A172 (cell line): ENCODE measurements around the gene CCDC158. TPM values are rescaled to one million over a fixed set of nuclear protein-coding genes. Genes with fewer than 3 reads are reported as not detected.
"Not testable (repeated sequence)": the region's sequence is repeated elsewhere in the genome, so short reads cannot be mapped to it uniquely, and the experiment has no call there.

Experiments used
- DNase-seq: peaks from one replicate; pipeline ENCODE4 v3.0.0-alpha.2; 2015; ENCODE audit warnings: low spot score
- total RNA-seq: library from RNA; depleted of rRNA; stranded (reverse); fragments of >200 nt; shearing (Covaris generic); gene quantifications from 2 replicates; pipeline ENCODE4 v1.2.3, GENCODE V29; 2014

CCDC158 gene
- total RNA-seq, 1 experiment from 2014 or later, result not detected

DNA sequence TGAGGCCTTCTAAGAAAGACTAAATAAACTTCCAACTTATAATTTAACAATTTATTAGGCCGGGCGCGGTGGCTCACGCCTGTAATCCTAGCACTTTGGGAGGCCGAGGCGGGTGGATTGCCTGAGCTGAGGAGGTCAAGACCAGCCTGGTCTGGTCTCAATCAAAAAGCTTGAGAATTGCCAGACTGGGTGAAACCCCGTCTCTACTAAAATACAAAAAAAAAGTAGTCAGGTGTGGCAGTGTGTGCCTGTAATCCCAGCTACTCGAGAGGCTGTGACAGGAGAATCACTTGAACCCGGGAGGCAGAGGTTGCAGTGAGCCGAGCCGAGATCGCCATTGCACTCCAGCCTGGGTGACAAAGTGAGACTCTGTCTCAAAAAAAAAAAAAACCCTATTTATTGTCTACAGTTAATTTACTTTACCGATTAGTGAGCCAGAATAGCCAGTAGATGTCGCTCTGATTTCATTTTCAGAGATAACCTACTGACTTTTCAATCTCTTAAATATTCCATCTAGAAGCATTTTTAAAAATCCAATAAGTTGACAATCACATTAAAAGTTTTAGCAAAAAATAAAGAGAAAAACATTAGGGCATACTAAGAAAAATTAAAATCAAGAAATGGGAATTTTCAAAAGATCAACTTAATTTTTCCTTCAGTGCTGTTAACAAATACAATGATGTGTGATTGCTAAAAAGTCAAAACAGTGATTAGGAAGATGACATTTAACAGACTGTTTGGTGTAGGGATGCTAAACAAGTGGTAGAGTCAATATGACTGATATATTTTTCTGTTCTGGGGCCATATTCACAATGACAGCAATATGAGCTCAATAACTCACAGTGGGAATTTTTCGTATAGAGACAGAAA lies 9.8 kb upstream of the CCDC158 start:
- peak; percentile 48 for DNase-seq

DNA sequence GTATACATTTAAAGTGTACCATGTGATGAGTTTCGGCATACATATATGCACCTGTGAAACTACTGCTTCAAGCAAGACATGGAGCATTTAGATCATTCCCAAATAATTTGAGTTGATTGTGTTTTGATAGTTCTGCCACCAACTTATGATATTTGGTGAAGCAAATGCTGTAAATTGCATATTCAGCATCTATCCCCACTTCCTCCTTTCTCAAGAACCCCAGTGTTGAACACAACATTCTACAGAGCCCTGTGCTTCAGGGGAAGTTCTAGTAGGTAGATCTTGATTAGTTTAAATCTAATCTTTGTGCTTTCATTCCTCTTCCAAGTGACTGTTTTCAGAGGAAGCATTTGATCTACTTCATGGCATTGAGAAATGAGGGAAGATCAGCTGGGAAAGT lies 8.7 kb upstream of the CCDC158 start:
- no peak for DNase-seq

DNA sequence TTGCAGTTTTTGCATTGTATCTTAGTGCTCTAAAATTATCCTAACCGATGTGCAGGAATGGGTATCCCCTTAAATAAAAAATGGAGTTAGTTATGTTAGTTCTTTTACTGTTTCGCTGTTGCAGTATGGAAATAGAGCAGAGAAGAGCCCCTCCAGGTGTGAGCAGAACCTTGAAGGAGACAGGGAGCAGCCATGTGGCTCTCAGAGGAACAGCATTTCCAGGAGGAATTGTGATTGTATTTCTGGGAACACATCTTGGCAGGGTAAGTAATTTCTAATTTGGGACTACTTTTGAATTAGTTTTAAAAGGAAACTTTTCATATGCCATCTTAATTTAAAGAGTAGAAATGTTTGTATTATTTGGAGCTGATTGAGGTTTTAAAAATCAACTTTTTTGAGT lies 5.3 kb upstream of the CCDC158 start:
- DNase-seq, result no peak

DNA sequence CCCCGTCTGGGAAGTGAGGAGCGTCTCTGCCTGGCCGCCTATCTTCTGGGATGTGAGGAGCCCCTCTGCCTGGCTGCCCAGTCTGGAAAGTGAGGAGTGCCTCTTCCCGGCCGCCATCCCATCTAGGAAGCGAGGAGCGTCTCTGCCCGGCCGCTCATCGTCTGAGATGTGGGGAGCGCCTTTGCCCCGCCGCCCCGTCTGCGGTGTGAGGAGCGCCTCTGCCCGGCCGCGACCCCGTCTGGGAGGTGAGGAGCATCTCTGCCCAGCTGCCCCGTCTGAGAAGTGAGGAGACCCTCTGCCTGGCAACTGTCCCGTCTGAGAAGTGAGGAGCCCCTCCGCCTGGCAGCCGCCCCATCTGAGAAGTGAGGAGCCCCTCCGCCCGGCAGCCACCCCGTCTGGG lies 2.2 kb upstream of the CCDC158 start:
- DNase-seq, result not testable (repeated sequence)

DNA sequence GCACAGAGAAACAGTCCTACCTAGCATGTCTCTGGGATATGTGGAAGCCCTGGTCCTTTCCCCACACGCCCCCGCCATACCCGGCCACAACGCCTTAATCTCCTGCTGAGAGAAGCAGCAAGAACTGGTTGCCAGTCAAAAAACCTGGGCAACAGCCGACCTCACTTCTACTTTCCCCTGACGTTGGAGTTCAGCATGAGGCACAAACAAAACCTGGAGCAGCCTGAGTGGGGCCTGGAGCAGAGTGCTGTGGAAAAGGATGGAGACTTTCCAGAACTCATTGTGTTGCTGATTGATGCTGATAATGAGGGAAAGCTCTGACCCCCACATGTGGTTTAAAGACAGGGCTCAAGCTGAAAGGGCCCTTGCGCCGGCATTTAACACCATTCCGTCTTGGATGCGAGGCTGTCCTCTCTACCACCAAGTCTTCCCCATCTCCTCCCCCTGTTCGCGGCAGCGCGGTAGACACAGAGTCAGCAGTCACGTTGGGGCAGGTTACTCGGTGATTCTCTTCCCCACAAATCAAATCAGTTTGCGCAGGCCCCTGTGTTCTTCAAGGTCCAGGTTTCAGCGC lies 666 bp downstream of the CCDC158 start:
- DNase-seq, result no peak

DNA sequence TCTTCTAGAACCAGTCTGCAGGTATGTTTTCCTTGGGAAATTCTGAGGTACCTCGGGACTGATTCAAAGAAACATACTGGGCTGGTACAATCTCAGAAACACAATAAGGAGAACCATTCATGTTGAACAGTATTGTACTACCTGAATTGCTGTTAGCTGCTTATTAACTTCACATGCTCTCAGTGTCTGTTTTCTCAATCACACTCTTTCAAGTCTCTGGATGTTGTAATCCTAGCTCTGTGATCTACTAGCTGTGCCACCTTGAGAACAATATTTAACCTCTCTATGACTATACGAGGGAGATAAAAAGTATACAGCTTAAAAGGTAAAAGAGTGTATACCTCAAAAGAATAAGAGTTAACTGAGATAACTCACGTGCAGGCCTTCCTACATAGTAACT lies 10.3 kb downstream of the CCDC158 start:
- DNase-seq, result no peak

DNA sequence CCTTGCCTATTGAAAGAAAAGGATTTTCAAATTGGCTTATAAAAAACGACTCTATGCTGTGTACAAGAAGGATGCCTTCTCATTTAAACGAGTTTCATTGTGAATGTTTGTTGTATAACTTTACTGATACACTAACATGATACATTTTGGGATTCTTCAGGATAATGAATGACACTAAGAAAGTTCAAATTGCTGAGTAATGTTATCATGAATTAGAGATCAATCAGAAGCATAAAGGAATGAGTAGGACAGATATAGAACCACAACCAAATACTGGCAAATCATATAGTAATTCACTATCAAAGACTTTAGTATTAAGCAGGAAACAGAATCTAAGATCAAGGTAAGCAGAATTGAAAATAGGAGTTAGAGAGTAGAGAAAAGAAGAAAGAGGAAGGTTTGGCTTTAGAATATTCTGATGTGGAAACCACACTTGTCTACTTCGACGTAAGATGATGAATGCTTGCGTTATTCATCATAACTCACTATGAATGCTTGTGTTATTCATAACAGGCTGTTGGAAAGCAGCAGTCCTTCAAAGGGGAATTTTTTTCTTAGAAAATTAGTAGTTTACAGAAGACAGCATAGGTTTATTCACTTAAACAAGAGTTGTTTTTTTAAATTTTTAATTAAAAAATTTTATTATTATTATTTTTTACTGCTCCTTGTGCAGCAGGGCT lies 13.4 kb downstream of the CCDC158 start:
- no peak for DNase-seq

DNA sequence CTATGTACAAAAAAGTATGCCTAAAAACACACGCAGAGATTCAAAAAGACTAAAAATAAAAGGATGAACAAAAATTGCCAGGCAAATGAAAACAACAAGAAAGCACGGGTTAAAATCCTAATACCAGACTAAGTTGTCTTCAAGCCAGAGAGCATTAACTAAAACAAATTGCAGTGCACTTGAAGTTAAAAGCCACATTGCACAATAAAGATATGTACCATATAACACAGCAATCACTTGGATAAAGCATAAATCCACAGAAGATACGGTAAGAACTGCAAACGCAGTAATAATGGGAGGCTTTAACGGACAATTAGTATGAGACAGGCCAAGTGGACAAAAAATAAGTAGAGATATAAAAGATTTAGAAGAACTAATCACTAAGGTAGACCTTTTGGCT lies 14.9 kb downstream of the CCDC158 start:
- no peak for DNase-seq

DNA sequence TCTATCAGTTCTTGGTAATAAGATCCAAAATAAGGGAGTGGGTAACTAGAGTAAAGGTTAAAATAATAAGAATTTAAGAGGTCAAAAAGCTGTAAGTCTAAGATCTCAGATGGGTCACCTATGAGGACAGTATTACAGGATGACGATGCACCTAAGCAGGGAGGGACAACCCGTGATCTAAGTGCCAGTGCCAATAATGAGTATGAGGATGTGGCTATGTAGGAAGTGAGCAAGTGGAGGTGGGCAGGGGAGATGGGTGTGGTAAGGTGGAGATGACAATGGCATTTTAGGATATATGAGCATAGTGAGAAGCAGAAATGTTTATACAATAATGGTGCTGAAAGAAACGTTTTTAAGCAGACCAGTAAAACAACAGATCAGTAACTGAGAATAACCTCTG lies 19.3 kb downstream of the CCDC158 start:
- no peak for DNase-seq

DNA sequence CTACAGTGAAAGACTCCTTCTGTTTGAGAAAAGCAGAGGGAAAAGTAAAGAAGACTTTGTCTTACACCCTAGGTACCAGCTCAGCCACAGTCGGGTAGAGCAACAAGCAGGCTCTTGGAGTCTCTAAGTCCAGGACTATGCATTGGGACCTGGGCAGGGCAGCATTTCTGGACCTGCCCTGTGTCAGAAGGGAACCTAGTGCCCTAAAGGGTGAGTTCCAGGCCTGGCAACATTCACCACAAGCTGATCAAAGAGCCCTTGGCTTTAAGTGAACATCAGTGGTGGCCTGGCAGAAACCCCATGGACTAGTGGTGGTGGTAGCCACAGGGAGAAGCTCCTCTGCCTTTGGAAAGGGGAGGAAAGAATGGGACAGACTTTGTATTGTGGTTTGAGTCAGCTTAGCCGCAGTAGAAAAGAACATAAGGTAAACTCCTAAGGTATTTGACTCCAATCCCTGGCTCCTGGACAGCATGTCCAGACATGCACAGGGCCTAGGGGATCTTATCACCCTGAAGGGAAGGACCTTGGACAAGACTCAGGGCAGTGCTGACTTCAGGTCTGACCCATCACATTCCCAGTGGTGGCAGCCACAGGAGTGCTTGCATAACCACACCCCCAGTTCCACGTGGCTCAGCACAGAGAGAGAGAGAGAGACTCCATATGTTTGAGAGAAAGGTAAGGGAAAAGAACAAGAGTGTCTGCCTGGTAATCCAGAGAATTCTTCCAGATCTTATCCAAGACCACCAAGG lies 32.6 kb downstream of the CCDC158 start:
- DNase-seq, result no peak

DNA sequence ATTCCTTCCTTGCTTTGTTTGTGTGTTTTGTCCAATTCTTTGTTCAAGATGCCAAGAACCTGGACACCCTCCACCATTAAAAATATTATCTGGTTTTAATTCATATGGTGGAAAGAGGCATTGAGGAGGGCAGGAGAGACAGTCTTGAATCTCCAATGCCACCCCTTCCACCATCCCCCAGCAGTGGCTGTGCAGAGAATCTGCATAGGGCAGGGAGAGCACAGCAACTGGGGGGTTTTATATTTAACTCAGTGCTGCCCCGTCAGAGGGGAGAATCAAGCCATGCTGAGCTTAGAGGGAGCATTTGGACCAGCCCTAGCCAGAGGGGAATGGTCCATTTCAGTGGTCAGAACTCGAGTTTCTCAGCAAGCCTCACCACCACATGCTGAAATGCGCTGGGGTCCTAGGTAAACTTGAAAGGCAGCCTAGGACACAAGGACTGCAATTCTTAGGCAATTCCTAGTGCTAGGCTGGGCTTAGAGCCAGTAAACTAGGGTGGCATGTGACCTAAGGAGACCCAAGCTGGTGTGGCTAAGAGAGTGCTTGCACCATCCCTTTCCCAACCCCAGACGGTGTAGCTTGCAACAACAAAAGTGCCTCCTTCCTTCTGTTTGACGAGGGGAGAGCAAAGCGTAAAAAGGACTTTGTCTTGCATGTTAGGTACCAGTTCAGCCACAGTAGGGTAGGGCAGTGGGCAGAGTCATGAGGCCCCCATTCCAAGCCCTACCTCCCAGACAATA lies 34.2 kb downstream of the CCDC158 start:
- no peak for DNase-seq

DNA sequence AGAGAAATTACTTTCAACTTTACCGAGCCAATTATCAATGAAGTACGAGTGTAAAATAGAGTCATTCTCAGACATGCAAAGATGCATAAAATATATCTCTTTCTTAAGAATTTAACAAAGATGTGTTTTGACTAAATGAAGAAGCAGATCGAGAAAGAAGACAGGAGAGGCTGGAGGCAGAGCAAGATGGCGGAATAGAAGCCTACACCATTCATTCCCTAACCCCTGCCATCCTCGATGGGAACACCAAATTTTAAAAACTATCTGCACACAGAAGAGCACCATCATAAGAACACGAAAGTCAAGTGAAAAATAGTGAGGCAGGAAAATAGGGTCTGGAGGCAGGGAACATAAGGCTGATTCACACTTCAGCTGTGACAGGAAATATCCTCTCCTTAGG lies 35.0 kb downstream of the CCDC158 start:
- DNase-seq, result no peak

DNA sequence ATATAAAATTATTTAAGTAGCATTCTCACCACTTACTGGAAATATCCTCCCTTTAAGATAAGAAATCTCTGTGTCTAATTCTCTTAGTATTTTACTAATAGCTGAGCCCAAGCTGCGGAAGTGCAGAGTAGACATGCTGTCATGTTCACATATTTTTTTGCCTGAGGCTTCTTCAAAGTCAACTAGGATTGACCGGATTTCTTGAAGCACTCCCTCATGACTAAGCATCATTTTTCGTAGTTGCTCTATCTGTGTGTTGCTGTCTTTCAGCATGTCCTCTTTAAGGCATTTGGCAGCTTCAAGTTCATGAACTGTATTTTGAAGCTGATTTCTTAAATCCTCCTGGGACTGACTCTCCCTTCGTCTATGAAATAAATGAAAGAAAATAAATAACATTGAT lies 36.9 kb downstream of the CCDC158 start:
- no peak for DNase-seq

DNA sequence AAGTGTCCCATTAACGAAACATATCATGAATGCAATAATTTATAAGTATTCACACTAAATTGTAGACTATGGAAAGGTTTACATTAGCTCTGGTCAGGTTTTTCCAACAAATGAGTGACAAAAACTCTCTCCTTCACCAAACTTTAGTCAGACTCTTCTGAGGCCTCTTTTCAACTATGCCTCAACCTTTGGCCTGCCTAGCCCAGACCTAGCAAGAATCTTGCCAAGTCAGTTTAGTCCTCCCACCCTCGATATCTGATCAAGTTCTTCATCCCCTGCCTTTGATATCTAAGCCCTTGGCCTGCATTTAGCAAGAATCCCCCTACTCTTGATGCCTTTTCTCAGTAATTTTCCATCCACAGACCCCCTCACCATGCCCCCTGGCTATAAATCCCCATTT lies 37.9 kb downstream of the CCDC158 start:
- no peak for DNase-seq

DNA sequence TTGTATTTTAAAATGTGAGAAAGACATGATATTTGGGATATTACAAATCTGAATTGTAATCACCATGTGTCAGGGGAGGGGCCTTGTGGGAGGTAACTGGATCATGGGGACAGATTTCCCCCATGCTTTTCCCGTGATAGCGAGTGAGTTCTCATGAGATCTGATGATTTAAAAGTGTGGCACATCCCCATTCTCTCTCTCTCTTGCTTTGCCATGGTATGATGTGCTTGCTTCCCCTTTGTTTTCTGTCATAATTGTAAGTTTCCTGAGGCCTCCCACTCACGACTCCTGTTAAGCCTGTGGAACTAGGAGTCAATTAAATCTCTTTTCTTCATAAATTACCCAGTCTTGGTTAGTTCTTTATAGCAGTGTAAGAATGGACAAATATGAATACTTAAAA lies 39.0 kb downstream of the CCDC158 start:
- no peak for DNase-seq

DNA sequence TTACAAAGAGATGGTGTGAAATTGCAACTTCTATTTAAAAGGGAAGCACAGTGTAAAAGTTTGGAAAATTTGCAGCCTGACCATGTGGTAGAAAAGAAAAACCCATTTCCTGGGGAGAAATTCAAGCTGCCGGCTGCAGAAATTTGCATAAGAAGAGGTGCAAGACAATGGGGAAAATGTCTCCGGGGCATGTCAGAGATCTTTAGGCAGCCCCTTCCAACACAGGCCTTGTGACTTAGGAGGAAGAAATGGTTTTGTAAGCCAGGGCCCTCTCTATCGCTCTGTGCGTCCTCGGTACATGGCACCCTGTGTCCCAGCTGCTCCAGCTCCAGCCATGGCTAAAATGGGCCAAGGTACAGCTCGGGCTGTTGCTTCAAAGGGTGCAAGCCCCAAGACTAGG lies 40.4 kb downstream of the CCDC158 start:
- no peak for DNase-seq

DNA sequence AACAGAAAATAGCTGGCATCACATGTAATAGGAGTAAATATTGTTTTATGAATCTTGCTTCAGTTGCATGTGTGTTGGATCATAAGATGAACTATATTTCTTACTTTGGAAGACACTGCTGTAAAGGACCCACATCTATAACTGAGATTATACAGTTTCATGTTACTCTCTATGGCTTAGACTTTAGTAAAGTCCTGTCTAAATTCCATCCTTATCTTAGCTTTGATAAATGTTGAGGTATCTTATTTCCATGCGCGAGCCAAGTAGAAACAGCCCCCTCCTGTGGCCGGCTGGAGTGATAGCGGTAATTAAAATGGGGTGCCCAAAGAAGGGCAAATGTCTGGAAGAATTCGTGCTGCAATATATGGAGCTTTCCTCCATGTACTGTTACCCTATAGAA lies 43.0 kb downstream of the CCDC158 start:
- peak; percentile 8 for DNase-seq

DNA sequence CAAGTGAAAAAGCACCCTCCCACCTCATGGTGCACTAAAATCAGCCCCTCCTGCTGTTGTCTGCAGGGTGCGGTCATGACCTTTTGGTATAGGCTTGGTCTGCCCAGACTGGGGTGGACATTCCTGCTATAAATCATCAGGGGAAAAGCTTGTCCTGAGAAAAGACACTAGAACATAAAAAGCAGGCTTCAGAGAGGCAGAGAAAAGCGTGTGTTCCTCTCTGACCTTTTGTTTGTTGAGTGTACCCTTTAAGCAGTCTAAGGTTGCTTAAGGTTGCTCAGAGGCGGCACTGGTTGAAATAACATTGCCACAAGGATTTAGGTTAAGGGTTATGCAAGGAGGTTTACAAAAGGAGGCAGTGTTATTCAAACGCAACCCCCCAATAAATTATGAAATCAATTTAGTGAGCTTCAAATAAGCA lies 43.5 kb downstream of the CCDC158 start:
- DNase-seq, result no peak

DNA sequence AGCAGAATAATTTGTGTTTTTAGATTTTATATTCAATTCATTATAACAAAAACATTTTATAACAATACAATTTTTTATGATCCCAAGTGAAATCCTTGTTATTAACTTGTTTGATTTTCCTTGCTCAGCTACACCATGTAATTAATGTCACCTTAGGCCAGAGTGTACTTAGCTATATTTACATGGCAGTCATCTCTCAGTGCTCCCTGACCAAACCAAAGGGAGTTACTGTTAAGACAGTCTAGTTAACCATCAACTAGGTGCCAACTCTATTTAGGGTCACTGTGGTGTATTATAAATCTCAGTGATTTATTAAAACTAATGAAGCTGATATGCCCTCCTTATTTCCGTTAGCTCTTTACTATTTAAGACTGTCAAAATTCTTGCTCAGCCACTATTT lies 44.4 kb downstream of the CCDC158 start:
- no peak for DNase-seq

DNA sequence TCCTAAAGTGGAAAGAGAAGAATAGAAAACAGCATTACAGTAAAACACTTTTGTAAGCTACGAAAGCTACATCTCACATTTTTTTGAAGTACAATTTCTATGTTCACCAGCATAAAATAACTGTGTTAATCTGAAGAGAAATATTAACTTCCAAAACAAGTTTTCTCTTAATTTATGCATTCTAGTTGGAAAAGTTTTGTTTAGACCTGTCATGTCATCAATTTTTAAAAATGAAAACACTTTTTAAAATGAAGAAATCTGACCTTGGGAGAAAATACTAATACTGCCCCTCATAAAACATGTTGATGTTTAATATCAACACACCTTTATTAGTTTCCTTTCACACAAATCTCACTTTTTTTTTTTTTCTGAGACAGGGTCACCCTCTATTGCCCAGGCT lies 45.2 kb downstream of the CCDC158 start:
- DNase-seq, result no peak

DNA sequence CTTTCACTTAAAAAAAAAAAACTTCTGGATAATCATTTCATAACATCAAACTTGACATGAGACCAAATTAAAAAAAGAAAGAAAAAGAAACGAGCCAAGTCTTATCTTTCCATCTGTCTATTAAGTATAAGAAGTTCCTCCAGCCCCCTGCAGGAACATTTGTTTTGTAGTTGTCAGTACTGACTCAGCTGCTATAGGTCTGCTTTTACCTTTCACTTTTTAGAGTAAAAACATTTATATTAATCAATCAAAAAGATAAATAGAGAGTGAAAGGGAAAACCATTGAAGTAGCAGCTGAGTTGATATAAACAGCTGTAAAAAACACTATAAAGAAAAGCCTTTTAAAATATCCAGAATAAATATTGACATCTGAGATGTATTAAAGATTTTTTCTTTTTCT lies 46.1 kb downstream of the CCDC158 start:
- no peak for DNase-seq
